Activated CD4-positive, alpha-beta memory T cell treated with anti-CD3 and anti-CD28 coated beads for 36 hours (primary cell): ENCODE measurements around the gene PRKCQ. TPM values are rescaled to one million over a fixed set of nuclear protein-coding genes. Genes with fewer than 3 reads are reported as not detected.
"Not testable (repeated sequence)": the region's sequence is repeated elsewhere in the genome, so short reads cannot be mapped to it uniquely, and the experiment has no call there.

ENCODE experiments used
- CTCF ChIA-PET: fragments of 350-600 bp; sonication (Branson Sonifier 250); formaldehyde crosslinking; loops from one replicate; lab custom pipeline; 2021; ENCODE audit warnings: antibody characterized with exemption, inconsistent platforms; lab: Charles Lee
- POLR2A ChIA-PET: fragments of 350-600 bp; sonication (Branson Sonifier 250); formaldehyde crosslinking; loops from one replicate; lab custom pipeline; 2021; ENCODE audit warnings: antibody characterized with exemption; lab: Charles Lee
- DNase-seq: peaks from one replicate; pipeline ENCODE4 v3.0.0-alpha.2; 2020
- H3K27ac Mint-ChIP-seq: one replicate; pipeline ENCODE4 v1.8.0; 2021; ENCODE audit warnings: mixed read lengths
- H3K27me3 Mint-ChIP-seq: one replicate; pipeline ENCODE4 v1.8.0; 2021; ENCODE audit warnings: mixed read lengths
- H3K36me3 Mint-ChIP-seq: one replicate; pipeline ENCODE4 v1.8.0; 2021; ENCODE audit warnings: mixed read lengths
- H3K4me1 Mint-ChIP-seq: one replicate; pipeline ENCODE4 v1.8.0; 2021; ENCODE audit warnings: low read depth, mixed read lengths
- H3K4me3 Mint-ChIP-seq: one replicate; pipeline ENCODE4 v1.8.0; 2021; ENCODE audit warnings: mild to moderate bottlenecking, mixed read lengths
- H3K9me3 Mint-ChIP-seq: one replicate; pipeline ENCODE4 v1.8.0; 2021; ENCODE audit warnings: mixed read lengths
- intact Hi-C: fragments of 100-400 bp; cut with micrococcal nuclease; formaldehyde crosslinking; loops from one replicate; pipeline ENCODE4 v1.15.1; 2023
- total RNA-seq, 2 experiments: library from RNA; stranded (reverse); gene quantifications; one replicate each; pipeline ENCODE4 v1.2.3, GENCODE V29; 2021

Gene PRKCQ
- total RNA-seq, 2 experiments from 2014 or later: 44.3 to 45.2 TPM

DNA sequence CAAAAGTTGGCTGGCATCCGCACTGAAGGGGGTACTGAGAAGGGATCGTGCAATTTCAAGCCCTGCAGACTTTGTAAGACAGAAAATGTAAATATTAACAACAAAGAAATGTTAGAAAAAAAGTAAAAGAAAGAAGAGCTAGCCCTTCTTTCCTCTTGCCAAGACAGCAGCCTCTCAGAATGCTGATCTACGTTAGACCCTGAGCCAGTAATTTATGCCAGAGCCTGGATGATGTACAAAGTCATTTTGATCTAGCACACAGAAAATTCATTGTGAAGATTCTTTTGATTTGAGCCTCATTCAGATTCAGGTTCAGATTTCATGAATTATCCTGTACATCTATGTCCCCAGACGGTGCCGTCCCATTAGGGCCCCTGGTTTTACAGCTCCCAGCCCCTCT, 105.2 kb downstream of the PRKCQ start:
- CTCF ChIA-PET: interaction anchor here (2.4 kb wide), 1 partner anchor 106 kb away, joined by 19 read pairs; the partner anchor contains the start of gene PRKCQ
- intact Hi-C loops: loop anchor here (1.0 to 5.0 kb wide), 3 partner anchors 18 to 55 kb away; no protein-coding TSS in a partner anchor
- no peak for DNase-seq
- POLR2A ChIA-PET: interaction anchor here (1.4 kb wide), 1 partner anchor 68 kb away, joined by 3 read pairs; no protein-coding TSS in a partner anchor
- peaks cover 50% of the 10 kb centered on the region for H3K36me3 Mint-ChIP-seq
- H3K27ac Mint-ChIP-seq: peak overlapping the region; percentile 93
- no peaks in the 10 kb centered on the region for H3K9me3 Mint-ChIP-seq
- no peak overlapping the region for H3K4me3 Mint-ChIP-seq
- peaks cover 48% of the 10 kb centered on the region for H3K4me1 Mint-ChIP-seq
- no peaks in the 10 kb centered on the region for H3K27me3 Mint-ChIP-seq

DNA sequence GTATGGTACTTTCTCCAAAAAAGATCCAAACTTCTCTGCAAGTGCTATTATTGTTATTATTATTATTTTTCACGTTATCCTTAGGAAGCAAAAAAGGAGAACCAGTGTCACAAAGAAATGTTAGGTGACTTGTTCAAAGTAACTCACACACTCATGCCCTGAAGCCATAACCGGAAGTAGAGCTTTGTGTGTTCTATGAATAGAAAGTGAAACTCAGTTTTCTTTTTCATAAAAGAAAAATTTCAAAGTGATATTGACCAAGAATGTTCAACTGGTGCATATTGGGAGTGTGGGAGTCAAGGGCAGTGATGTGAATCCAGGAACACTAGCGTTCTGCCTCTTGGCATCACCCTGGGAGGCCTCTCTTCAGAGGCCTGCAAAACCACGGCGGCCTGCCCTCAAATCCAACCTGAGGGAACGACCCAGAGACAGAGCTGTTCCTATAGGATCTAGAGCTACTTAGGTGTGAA, 106.1 kb downstream of the PRKCQ start:
- no peaks in the 10 kb centered on the region for H3K9me3 Mint-ChIP-seq
- H3K27ac Mint-ChIP-seq: peak overlapping the region; percentile 93
- intact Hi-C loops: loop anchor here (1.0 to 5.0 kb wide), 5 partner anchors 19 to 105 kb away; no protein-coding TSS in a partner anchor
- peak; percentile 54 for DNase-seq
- peak overlapping the region; percentile 73 for H3K4me3 Mint-ChIP-seq
- ChIA-PET POLR2A (interaction anchor here (1.3 to 1.6 kb wide), 7 partner anchors 18 to 109 kb away, joined by 3 to 12 read pairs (median 5); no protein-coding TSS in a partner anchor), CTCF (interaction anchor here (0.6 to 2.4 kb wide), 15 partner anchors 20 to 196 kb away, joined by 3 to 19 read pairs (median 4); partner anchors contain the start of gene PRKCQ)
- H3K4me1 Mint-ChIP-seq: peaks cover 48% of the 10 kb centered on the region
- no peaks in the 10 kb centered on the region for H3K27me3 Mint-ChIP-seq
- peaks cover 53% of the 10 kb centered on the region for H3K36me3 Mint-ChIP-seq

- intact Hi-C loops: loop anchor here (1.0 to 5.0 kb wide), 3 partner anchors 51 to 106 kb away; no protein-coding TSS in a partner anchor
- Mint-ChIP-seq H3K9me3 (no peaks in the 10 kb centered on the region), H3K27ac (peak overlapping the region; percentile 93), H3K4me1 (peaks cover 45% of the 10 kb centered on the region), H3K4me3 (peak overlapping the region; percentile 3), H3K27me3 (no peaks in the 10 kb centered on the region), H3K36me3 (peaks cover 48% of the 10 kb centered on the region)
- peak; percentile 66 for DNase-seq
- CTCF ChIA-PET: interaction anchor here (0.7 to 2.4 kb wide), 14 partner anchors 20 to 197 kb away, joined by 3 to 19 read pairs (median 4); partner anchors contain the start of gene PRKCQ
- POLR2A ChIA-PET: interaction anchor here (1.3 to 1.6 kb wide), 6 partner anchors 18 to 110 kb away, joined by 3 to 12 read pairs (median 5); no protein-coding TSS in a partner anchor
Observed at GRCh38 chr10:6473430-6473829, 106.6 kb downstream of the PRKCQ start.

- H3K27me3 Mint-ChIP-seq, H3K9me3 Mint-ChIP-seq, DNase-seq, H3K4me3 Mint-ChIP-seq: not testable (repeated sequence)
- intact Hi-C loops: loop anchor here (1.0 to 5.0 kb wide), 3 partner anchors 50 to 107 kb away; no protein-coding TSS in a partner anchor
- Mint-ChIP-seq H3K4me1 (peaks cover 45% of the 10 kb centered on the region), H3K36me3 (peaks cover 43% of the 10 kb centered on the region), H3K27ac (peak overlapping the region; percentile 93)
- ChIA-PET CTCF (interaction anchor here (1.4 to 2.4 kb wide), 3 partner anchors 26 to 108 kb away, joined by 4 to 19 read pairs (median 6); partner anchors contain the start of gene PRKCQ), POLR2A (interaction anchor here (1.4 kb wide), 1 partner anchor 70 kb away, joined by 5 read pairs; no protein-coding TSS in a partner anchor)
Observed at GRCh38 chr10:6472710-6473005, 107.4 kb downstream of the PRKCQ start.

DNA sequence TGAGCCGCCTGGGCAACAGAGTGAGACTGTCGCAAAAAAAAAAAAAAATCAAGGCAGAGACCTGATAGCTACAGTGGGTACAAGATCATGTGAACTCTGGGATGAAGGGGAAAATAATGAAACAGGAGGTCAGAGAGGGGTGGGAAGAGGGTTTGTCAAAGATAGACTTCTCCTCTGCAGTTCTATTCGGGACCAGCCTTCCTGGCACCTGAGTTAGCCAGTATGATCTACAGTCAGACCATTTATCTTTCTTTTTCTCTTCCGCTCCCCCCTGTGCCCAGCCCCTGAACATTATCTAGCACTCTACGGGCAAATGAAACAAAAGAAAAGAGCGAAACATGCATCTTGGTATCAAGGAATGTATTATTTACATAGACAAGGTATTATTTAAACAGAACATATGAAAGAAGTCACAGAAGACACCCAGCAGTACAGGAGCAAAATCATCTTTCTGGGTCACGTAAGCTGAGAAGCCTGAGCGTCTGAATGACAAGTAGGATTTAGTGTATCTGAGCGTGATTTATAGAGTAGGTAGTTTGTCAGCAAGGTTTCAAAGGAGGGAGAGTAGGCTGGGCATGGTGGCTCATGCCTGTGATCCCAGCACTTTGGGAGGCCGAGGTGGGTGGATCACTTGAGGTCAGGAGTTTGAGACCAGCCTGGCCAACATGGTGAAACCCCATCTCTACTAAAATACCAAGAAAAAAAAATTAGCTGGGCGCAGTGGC, 109.0 kb downstream of the PRKCQ start:
- Mint-ChIP-seq H3K9me3 (no peaks in the 10 kb centered on the region), H3K4me3 (no peak overlapping the region), H3K36me3 (peaks cover 50% of the 10 kb centered on the region), H3K27ac (no peak overlapping the region), H3K4me1 (peaks cover 53% of the 10 kb centered on the region), H3K27me3 (no peaks in the 10 kb centered on the region)
- CTCF ChIA-PET: no interaction called here
- intact Hi-C loops: loop anchor here (5.0 kb wide), 1 partner anchor 49 kb away; no protein-coding TSS in a partner anchor
- DNase-seq: no peak
- POLR2A ChIA-PET: no interaction called here

DNA sequence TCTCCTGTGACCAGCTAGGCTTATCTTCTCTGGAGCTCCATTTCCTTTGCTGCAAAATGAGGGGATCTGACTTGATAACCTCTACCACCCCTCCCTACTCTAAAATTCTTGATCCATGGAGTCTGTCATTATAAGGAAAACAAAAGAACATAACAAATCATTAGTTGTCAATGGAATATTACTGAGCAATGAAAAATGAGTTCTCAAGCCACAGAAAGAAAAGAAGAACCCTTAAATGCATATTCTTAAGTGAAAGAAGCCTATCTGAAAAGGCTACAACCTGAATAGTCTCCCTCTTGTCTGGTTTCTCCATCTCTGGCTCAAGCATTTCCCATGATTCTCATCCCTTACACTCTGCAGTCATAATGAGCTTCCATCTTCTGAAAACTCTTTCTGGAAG, 110.4 kb downstream of the PRKCQ start:
- intact Hi-C loops: loop anchor here (5.0 kb wide), 1 partner anchor 47 kb away; no protein-coding TSS in a partner anchor

DNA sequence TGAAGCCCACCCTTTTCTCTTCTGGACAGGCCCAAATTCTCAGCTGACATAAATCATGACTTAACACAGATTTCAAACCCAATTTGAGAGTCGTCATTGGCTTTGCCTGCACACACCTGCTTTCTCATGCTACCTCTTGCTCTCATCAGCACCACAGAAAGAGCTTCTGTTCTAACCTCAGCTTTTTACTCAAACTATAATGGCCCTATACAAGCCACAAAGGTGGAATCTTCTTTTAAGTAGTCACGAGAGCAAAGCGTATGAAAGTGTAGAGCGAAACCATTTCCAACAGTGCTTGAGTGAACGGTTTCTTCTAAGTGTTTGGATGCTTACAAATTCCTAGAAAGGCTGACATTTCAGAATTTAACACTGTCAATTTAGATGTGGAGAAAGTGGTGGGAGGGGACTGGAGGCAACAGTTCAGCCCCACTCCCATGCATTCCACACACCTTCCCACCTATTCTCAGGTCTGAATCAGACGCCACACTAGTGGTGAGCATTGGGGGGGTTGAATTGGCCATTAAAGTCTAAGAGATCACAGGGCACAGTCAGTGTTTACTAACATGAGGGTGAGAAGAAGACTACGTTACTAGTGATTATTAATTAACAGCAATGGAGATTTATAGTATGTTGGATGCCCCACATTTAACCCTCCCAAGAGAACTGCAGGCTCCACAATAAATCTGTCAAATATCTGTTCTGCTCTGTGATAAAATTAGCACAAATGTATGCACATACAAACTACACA, 114.0 kb downstream of the PRKCQ start:
- no peaks in the 10 kb centered on the region for H3K9me3 Mint-ChIP-seq
- CTCF ChIA-PET: interaction anchor here (1.6 kb wide), 1 partner anchor 115 kb away, joined by 5 read pairs; no protein-coding TSS in a partner anchor
- H3K36me3 Mint-ChIP-seq: peaks cover 61% of the 10 kb centered on the region
- no peak overlapping the region for H3K4me3 Mint-ChIP-seq
- peaks cover 26% of the 10 kb centered on the region for H3K4me1 Mint-ChIP-seq
- H3K27ac Mint-ChIP-seq: peak overlapping the region; percentile 24
- intact Hi-C loops: no loop called here
- DNase-seq: peak; percentile 45
- POLR2A ChIA-PET: interaction anchor here (1.0 kb wide), 1 partner anchor 64 kb away, joined by 3 read pairs; no protein-coding TSS in a partner anchor
- H3K27me3 Mint-ChIP-seq: no peaks in the 10 kb centered on the region

More for the DNA sequence above, 110.4 kb downstream of the PRKCQ start:
- no peaks in the 10 kb centered on the region for H3K9me3 Mint-ChIP-seq
- no peaks in the 10 kb centered on the region for H3K27me3 Mint-ChIP-seq
- no peak overlapping the region for H3K27ac Mint-ChIP-seq
- ChIA-PET POLR2A (no interaction called here), CTCF (no interaction called here)
- no peak for DNase-seq
- H3K4me3 Mint-ChIP-seq: no peak overlapping the region
- peaks cover 54% of the 10 kb centered on the region for H3K36me3 Mint-ChIP-seq
- H3K4me1 Mint-ChIP-seq: peaks cover 53% of the 10 kb centered on the region

- ChIA-PET POLR2A (no interaction called here), CTCF (interaction anchor here (1.6 kb wide), 1 partner anchor 115 kb away, joined by 5 read pairs; no protein-coding TSS in a partner anchor)
- Mint-ChIP-seq H3K36me3 (peaks cover 61% of the 10 kb centered on the region), H3K4me3 (no peak overlapping the region), H3K27ac (peak overlapping the region; percentile 24), H3K27me3 (no peaks in the 10 kb centered on the region), H3K4me1 (peaks cover 24% of the 10 kb centered on the region), H3K9me3 (no peaks in the 10 kb centered on the region)
- intact Hi-C loops: no loop called here
- no peak for DNase-seq
Observed at GRCh38 chr10:6465437-6465836, 114.6 kb downstream of the PRKCQ start.

DNA sequence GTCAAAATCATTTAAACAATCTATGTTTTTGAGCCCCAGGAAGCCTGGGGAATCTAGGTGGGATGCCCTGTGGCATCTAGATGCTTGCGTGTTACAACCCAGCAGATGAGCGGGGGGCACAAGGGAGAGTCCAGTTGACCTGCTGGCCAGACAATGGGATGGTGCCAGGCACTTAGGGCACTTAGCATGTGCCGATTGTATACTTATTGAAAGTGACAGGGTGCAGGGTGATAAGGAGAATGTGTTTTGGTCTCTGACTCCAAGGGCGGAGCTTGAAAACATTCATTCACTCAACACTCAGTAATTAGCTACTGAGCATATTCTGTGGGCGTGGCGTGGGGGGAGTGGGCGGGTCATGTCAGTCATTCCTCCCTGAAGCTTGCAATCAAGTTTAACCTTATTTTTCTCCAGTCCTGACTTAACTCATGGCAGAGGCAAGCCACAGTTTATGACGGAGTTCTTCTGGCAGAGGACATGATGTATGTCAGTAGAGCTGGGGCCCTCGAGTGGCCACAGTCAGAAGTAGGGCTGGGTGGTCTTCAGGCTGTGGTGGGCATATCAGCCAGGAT, 115.1 kb downstream of the PRKCQ start:
- Mint-ChIP-seq H3K27ac (no peak overlapping the region), H3K4me1 (peaks cover 24% of the 10 kb centered on the region), H3K27me3 (no peaks in the 10 kb centered on the region), H3K9me3 (no peaks in the 10 kb centered on the region), H3K36me3 (peaks cover 60% of the 10 kb centered on the region), H3K4me3 (no peak overlapping the region)
- ChIA-PET CTCF (interaction anchor here (0.7 to 1.5 kb wide), 2 partner anchors 27 to 98 kb away, joined by 3 to 4 read pairs; no protein-coding TSS in a partner anchor), POLR2A (no interaction called here)
- intact Hi-C loops: no loop called here
- DNase-seq: peak; percentile 27

DNA sequence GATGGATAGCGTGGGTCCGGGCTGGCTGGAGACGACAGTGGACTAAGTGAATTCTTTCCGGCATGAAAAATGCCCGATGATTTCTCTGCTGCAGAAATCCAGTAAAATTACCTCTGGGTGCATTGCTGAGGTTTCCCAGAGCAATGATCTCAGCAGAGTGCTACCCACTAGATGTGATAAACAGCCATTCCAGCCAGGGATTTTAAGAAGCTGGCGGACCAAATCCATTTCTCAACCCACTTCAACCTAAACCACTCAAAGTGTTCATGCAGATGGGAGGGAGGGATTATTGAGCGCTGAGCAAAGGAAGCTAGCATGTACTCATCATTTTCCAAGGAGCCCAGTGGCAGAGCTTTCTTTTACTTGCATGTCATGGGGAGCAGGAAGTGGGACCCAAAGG, 116.7 kb downstream of the PRKCQ start:
- H3K9me3 Mint-ChIP-seq: no peaks in the 10 kb centered on the region
- peaks cover 29% of the 10 kb centered on the region for H3K4me1 Mint-ChIP-seq
- POLR2A ChIA-PET: interaction anchor here (0.5 kb wide), 1 partner anchor 25 kb away, joined by 4 read pairs; no protein-coding TSS in a partner anchor
- peaks cover 68% of the 10 kb centered on the region for H3K36me3 Mint-ChIP-seq
- H3K27me3 Mint-ChIP-seq: no peaks in the 10 kb centered on the region
- CTCF ChIA-PET: interaction anchor here (0.8 to 1.4 kb wide), 3 partner anchors 18 to 205 kb away, joined by 3 read pairs; no protein-coding TSS in a partner anchor
- intact Hi-C loops: no loop called here
- H3K27ac Mint-ChIP-seq: no peak overlapping the region
- H3K4me3 Mint-ChIP-seq: no peak overlapping the region
- DNase-seq: no peak

GRCh38 chr10:6461961-6462360, 118.1 kb downstream of the PRKCQ start:
- DNase-seq: no peak
- ChIA-PET POLR2A (interaction anchor here (0.6 kb wide), 1 partner anchor 19 kb away, joined by 3 read pairs; no protein-coding TSS in a partner anchor), CTCF (interaction anchor here (1.0 kb wide), 1 partner anchor 289 kb away, joined by 3 read pairs; no protein-coding TSS in a partner anchor)
- H3K4me3 Mint-ChIP-seq: no peak overlapping the region
- no peak overlapping the region for H3K27ac Mint-ChIP-seq
- peaks cover 29% of the 10 kb centered on the region for H3K4me1 Mint-ChIP-seq
- no peaks in the 10 kb centered on the region for H3K9me3 Mint-ChIP-seq
- intact Hi-C loops: no loop called here
- H3K27me3 Mint-ChIP-seq: no peaks in the 10 kb centered on the region
- H3K36me3 Mint-ChIP-seq: peaks cover 73% of the 10 kb centered on the region
